Activated CD8-positive, alpha-beta memory T cell treated with anti-CD3 and anti-CD28 coated beads for 4 hours (primary cell): ENCODE measurements around the gene LRRC27.
"Not testable (repeated sequence)": the region's sequence is repeated elsewhere in the genome, so short reads cannot be mapped to it uniquely, and the experiment has no call there.

Experiments used
- DNase-seq, 2 donors: peaks; one replicate each; pipeline ENCODE4 v3.0.0-alpha.2; 2020; ENCODE audit warnings: low read depth in 2 of 2

Gene LRRC27

GRCh38 chr10:132331601-132332432 lies at the start of gene LRRC27:
Gene LRRC27, plus strand, starts transcription at chr10:132332193. Its CDS starts 1,332 bp downstream, at chr10:132333525.
- DNase-seq, result peak; percentile 99 to 100

- no peak for DNase-seq
Measured at GRCh38 chr10:132282667-132283603, 49.1 kb upstream of the LRRC27 start.

GRCh38 chr10:132283604-132284382 lies 48.2 kb upstream of the LRRC27 start:
- DNase-seq, result no peak

- DNase-seq, result no peak
Measured at GRCh38 chr10:132289439-132289838, 42.6 kb upstream of the LRRC27 start.

- DNase-seq, result no peak
Measured at GRCh38 chr10:132290631-132291030, 41.4 kb upstream of the LRRC27 start.

GRCh38 chr10:132291826-132292225 lies 40.2 kb upstream of the LRRC27 start:
- DNase-seq, result no peak

GRCh38 chr10:132292287-132293200 lies 39.4 kb upstream of the LRRC27 start:
- no peak for DNase-seq

GRCh38 chr10:132293201-132293812 lies 38.7 kb upstream of the LRRC27 start:
- no peak for DNase-seq

- no peak for DNase-seq
Measured at GRCh38 chr10:132293813-132294520, 38.0 kb upstream of the LRRC27 start.

GRCh38 chr10:132294561-132295318 lies 37.3 kb upstream of the LRRC27 start:
- no peak for DNase-seq

GRCh38 chr10:132295481-132295880 lies 36.5 kb upstream of the LRRC27 start:
- DNase-seq, result not testable (repeated sequence)

GRCh38 chr10:132296666-132297443 lies 35.1 kb upstream of the LRRC27 start:
- DNase-seq, result no peak

- no peak for DNase-seq
Measured at GRCh38 chr10:132297526-132297925, 34.5 kb upstream of the LRRC27 start.

- no peak for DNase-seq
Measured at GRCh38 chr10:132298038-132298881, 33.7 kb upstream of the LRRC27 start.

- no peak for DNase-seq
Measured at GRCh38 chr10:132299371-132300336, 32.3 kb upstream of the LRRC27 start.

- DNase-seq, result no peak
Measured at GRCh38 chr10:132300582-132300981, 31.4 kb upstream of the LRRC27 start.
